A375 (cell line): ENCODE measurements around the gene ZNF639. TPM values are rescaled to one million over a fixed set of nuclear protein-coding genes. Genes with fewer than 3 reads are reported as not detected.

Experiments used
- total RNA-seq: library from RNA; depleted of rRNA; stranded (reverse); fragments of >200 nt; shearing (Covaris generic); gene quantifications from 2 replicates; pipeline ENCODE4 v1.2.3, GENCODE V29; 2014; rRNA removed

The ZNF639 gene
- total RNA-seq, result 34.3 and 36.5 TPM in 2 replicates

GRCh38 chr3:179322286-179323196, at the start of gene ZNF639:
TSS of gene ZNF639 (plus strand) at chr3:179323031. CDS start at chr3:179328294, 5,263 bp downstream.

GRCh38 chr3:179347345-179348194, 24.7 kb downstream of the ZNF639 start, which contains the start of gene MFN1:
TSS of gene MFN1 (plus strand) at chr3:179347709. CDS start at chr3:179348852, 1,143 bp downstream.

Other genes with a start within 250 kb of the ZNF639 start
- 8.0 and 11.4 TPM in 2 replicates for gene PIK3CA, start 174.7 kb upstream of the ZNF639 start, total RNA-seq
- 1.1 TPM in 2 replicates for gene KCNMB3, start 71.9 kb upstream of the ZNF639 start, total RNA-seq
- gene MFN1, start 24.7 kb downstream of the ZNF639 start, total RNA-seq, result 28.6 and 34.6 TPM in 2 replicates
- gene GNB4, start 128.4 kb downstream of the ZNF639 start, total RNA-seq, result 11.1 and 11.9 TPM in 2 replicates
- 71.8 and 75.1 TPM in 2 replicates for gene ACTL6A, start 239.9 kb downstream of the ZNF639 start, total RNA-seq